Cardiac septum (tissue), 1 donor: ENCODE data around the gene KCNN3. TPM values are rescaled to one million over a fixed set of nuclear protein-coding genes. Genes with fewer than 3 reads are reported as not detected.

Source experiments
- DNase-seq: peaks from one replicate; pipeline ENCODE4 v3.0.0-alpha.2; 2020; ENCODE audit warnings: low spot score
- intact Hi-C: fragments of 100-400 bp; cut with DNase I; formaldehyde crosslinking; loops from one replicate; pipeline ENCODE4 v1.14.0; 2022
- total RNA-seq: library from RNA; stranded (reverse); fragmentation: NEBNext Ultra II Directional; extraction: Animal tissue kit (Norgen Biotek cat#: 25700); gene quantifications from one replicate; pipeline ENCODE4 v1.2.1, GENCODE V29; 2021
- donor health status: DM: no; HTN: no; CAD: no.

Gene KCNN3
- total RNA-seq, 1 donor from 2014 or later: 2.8 TPM

- DNase-seq: no peak
- intact Hi-C loops: loop anchor here (5.0 kb wide), 1 partner anchor 74 kb away; no protein-coding TSS in a partner anchor
Measured at GRCh38 chr1:154806333-154806732, 63.7 kb downstream of the KCNN3 start.

- DNase-seq: no peak
- intact Hi-C loops: no loop called here
Measured at GRCh38 chr1:154802982-154803920, 66.8 kb downstream of the KCNN3 start.

- no peak for DNase-seq
- intact Hi-C loops: no loop called here
Measured at GRCh38 chr1:154802336-154802969, 67.6 kb downstream of the KCNN3 start.

GRCh38 chr1:154801234-154802011 lies 68.7 kb downstream of the KCNN3 start:
- no peak for DNase-seq
- intact Hi-C loops: no loop called here

- intact Hi-C loops: no loop called here
- DNase-seq: no peak
Measured at GRCh38 chr1:154799188-154799587, 70.9 kb downstream of the KCNN3 start.

- intact Hi-C loops: no loop called here
- no peak for DNase-seq
Measured at GRCh38 chr1:154798645-154799044, 71.4 kb downstream of the KCNN3 start.

- intact Hi-C loops: no loop called here
- no peak for DNase-seq
Measured at GRCh38 chr1:154797175-154797574, 72.9 kb downstream of the KCNN3 start.

- intact Hi-C loops: no loop called here
- DNase-seq: no peak
Measured at GRCh38 chr1:154796303-154796892, 73.7 kb downstream of the KCNN3 start.

GRCh38 chr1:154794608-154795007 lies 75.5 kb downstream of the KCNN3 start:
- intact Hi-C loops: no loop called here
- no peak for DNase-seq

GRCh38 chr1:154793685-154794084 lies 76.4 kb downstream of the KCNN3 start:
- no peak for DNase-seq
- intact Hi-C loops: no loop called here

- no peak for DNase-seq
- intact Hi-C loops: no loop called here
Measured at GRCh38 chr1:154792899-154793298, 77.2 kb downstream of the KCNN3 start.

- no peak for DNase-seq
- intact Hi-C loops: no loop called here
Measured at GRCh38 chr1:154791292-154792166, 78.6 kb downstream of the KCNN3 start.

- intact Hi-C loops: no loop called here
- DNase-seq: no peak
Measured at GRCh38 chr1:154788886-154789285, 81.2 kb downstream of the KCNN3 start.

- intact Hi-C loops: no loop called here
- no peak for DNase-seq
Measured at GRCh38 chr1:154788110-154788870, 81.8 kb downstream of the KCNN3 start.

- intact Hi-C loops: no loop called here
- no peak for DNase-seq
Measured at GRCh38 chr1:154786804-154787570, 83.1 kb downstream of the KCNN3 start.

GRCh38 chr1:154784924-154785531 lies 85.1 kb downstream of the KCNN3 start:
- intact Hi-C loops: no loop called here
- no peak for DNase-seq

GRCh38 chr1:154784416-154784815 lies 85.7 kb downstream of the KCNN3 start:
- no peak for DNase-seq
- intact Hi-C loops: no loop called here
